GM10266 (cell line): Measurements from ENCODE around the gene CDH4.

Source experiments
- DNase-seq: peaks from one replicate; pipeline ENCODE4 v3.0.0; 2012; ENCODE audit errors: extremely low spot score
- TF ChIP-seq, protein P1 (sequence below): IDR thresholded peaks from 2 replicates; pipeline ENCODE4 v1.5.1; 2012; ENCODE audit warnings: mild to moderate bottlenecking, low read depth; ENCODE audit not compliant: control insufficient read depth, insufficient read depth; ENCODE audit errors: missing control alignments

The CDH4 gene

GRCh38 chr20:61600016-61600415, 348.0 kb downstream of the CDH4 start:
- TF ChIP-seq, protein P1, sequence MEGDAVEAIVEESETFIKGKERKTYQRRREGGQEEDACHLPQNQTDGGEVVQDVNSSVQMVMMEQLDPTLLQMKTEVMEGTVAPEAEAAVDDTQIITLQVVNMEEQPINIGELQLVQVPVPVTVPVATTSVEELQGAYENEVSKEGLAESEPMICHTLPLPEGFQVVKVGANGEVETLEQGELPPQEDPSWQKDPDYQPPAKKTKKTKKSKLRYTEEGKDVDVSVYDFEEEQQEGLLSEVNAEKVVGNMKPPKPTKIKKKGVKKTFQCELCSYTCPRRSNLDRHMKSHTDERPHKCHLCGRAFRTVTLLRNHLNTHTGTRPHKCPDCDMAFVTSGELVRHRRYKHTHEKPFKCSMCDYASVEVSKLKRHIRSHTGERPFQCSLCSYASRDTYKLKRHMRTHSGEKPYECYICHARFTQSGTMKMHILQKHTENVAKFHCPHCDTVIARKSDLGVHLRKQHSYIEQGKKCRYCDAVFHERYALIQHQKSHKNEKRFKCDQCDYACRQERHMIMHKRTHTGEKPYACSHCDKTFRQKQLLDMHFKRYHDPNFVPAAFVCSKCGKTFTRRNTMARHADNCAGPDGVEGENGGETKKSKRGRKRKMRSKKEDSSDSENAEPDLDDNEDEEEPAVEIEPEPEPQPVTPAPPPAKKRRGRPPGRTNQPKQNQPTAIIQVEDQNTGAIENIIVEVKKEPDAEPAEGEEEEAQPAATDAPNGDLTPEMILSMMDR = no peak
- no peak for DNase-seq

DNA sequence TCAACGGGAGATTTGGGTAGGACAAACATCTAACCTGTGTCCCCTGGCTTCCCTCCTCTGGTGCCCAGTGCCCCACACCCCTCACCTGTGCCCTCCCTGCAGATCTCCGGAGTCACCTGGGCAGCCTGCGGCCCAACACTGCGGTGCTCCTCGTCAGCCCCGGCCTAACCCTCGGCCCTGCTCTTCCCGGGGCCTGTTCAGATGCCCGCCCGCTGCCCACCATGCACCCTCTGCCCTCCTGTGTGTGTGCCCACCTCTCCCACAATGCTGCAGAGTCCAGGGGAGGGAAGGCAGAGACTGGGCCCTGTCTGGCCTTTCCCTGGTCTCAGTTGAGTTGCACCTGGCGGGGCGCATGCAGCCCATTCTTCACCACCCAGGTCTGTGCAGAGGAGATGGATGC, 349.3 kb downstream of the CDH4 start:
- TF ChIP-seq, protein P1 = no peak

GRCh38 chr20:61601853-61602252, 349.8 kb downstream of the CDH4 start:
- no peak for DNase-seq
- TF ChIP-seq, protein P1 = no peak

More for the DNA sequence above, 349.3 kb downstream of the CDH4 start:
- DNase-seq = no peak

DNA sequence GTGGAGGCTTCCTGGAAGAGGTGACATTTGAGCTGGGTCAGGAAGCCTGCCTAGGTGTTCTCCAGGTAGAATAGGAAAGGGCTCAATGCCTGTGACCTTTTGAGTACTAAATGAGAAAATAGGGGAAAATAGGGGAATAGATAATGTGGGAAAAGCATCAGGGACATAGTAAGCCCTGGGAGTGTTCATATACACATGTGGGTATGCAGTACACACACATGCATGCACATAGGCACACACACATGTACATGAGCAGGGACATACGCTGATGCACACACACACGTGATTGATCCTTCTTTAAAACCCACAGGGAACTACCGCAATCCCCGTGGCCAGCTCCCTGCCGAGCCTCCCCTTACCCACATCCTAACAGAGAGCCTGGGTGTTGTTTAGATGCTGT, 351.7 kb downstream of the CDH4 start:
- TF ChIP-seq, protein P1 = no peak
- no peak for DNase-seq

- DNase-seq = no peak
- TF ChIP-seq, protein P1 = no peak
Observed at GRCh38 chr20:61604549-61604948, 352.5 kb downstream of the CDH4 start.

GRCh38 chr20:61605283-61605682, 353.2 kb downstream of the CDH4 start:
- DNase-seq = no peak
- TF ChIP-seq, protein P1 = no peak

DNA sequence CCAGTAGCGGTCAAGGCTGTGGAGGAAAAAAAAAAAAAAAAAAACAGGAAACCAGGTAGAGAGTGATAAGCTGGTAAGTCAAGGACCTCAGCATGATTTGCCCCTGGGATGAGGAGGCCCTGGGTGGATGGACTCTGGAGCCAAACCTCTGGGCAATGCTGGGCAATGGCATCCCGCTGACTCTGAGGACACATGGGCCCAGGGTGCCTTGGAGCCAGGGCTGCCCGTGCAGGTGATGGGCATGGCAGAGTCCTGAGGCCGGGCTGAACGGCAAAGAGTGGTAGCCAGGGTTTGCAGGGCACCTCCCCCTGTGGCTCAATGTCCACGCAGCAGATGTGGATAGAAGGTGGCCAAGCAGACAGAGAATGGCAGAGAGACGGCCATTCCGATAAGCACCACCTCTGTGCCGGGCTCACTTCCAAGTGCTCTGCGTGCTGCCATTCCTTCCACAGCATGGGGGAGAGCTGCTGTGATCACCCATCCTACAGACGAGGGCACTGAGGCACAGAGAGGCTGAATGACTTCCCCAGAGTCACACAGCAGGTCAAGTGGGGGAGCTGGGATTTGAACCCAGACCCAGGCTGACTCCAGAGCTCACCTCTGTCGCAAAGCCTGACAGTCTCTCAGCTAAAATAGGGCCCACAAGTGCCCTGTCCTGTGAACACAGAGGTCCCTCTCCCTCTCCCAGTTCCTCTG, 353.9 kb downstream of the CDH4 start:
- DNase-seq = no peak
- TF ChIP-seq, protein P1 = no peak
